ENCODE data around the gene BAZ2B. TPM values are rescaled to one million over a fixed set of nuclear protein-coding genes. Genes with fewer than 3 reads are reported as not detected.

Gene BAZ2B
- total RNA-seq, 4 donors from 2014 or later: 122 to 181 (median 143) TPM

DNA sequence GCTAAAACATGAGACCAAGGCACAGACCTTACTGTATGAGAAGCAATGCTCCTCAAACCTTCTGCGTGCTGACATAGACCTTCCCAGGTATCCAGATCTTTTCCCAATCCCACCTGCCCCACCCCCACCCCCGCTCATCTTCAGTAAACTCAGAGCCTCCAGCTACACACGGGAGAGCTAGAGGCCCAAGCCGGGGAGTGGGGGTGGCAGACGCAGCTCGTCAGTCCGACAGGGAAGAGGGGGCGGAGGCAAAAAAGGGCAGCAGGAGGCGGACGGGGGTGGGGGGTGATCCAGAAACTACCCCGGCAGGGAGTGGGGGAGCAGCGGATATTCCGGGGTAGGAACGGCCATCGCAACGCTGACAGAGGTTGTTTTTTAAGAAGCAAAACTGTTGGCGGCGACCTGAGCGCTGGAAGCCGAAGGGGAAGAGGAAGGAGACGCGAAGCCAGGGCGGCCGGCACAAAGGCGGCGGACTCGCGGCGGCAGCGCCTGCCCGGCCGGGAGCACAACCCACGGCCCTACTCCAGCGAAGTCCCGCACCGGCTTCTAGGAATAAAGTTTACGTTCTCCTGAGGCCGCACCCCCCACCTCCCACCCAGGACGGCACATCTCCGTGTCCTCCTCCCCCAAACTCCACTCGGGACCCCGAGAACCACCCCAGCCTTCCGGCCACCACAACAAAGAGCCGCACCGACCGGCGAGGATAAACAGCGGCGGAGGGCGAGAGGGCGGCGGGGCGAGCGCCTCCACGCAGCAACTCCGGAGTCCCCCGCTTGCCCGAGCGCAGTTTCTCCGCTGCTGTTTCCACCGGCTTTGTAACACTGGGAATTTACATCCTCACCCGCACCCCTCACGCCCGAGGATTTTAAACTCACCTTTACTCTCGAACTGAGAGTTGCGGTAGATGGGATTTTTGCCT is 722 bp downstream of the BAZ2B start:
- H3K27me3 ChIP-seq: no peaks in the 10 kb centered on the region
- TF ChIP-seq POLR2A (IDR thresholded peaks at IDR 0.05) (peak in 1 of 2 donors; percentile 70), CTCF (IDR thresholded peaks at IDR 0.05) (no peak)
- 1 to 2% methylated on average over 45 to 58 of the region's 66 CpGs for WGBS, 2 donors

DNA sequence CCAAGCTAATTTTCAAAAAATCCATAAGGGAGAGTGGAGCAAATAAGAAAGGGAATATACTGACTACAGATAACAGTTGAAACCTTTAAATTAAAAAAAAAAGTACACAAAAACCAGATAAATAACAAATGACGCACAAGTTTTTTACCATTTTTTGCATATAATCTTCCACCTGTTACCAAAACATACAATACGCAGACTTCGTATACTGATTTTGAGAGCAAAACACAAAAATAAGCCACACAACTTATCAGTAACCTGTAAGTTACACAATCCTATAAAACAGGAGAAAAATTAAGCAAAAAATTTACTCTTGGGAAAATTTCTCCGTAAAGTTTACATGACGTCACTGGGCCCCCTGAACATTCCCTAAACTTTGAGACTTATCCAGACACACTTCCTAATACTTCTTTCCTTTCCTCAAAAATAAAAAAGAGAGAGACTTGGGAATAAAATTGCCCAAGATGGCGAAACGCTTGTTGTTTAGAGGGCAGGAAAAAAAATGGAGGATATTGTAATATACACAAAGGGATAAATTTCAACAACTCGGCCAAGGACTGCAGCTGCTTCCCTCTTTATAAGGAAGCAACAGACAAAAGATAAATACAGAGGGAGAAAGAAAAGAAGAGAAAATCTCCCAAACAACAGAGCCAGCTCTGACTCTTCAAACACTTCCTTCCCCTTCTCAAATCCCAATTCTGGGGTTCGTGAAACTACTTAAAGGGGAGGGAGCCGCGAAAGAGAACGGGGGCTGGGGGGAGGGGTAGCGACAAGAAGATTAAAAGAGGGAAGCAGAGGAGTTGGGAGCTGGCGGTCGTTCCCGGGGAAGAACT is 1.6 kb downstream of the BAZ2B start:
- Histone ChIP-seq H3K9me3 (no peaks in the 10 kb centered on the region), H3K27ac (peak overlapping the region; percentile 98 to 99 (median 99)), H3K4me3 (replicated peaks in 1 of 3) (peak overlapping the region in 2 of 3 donors; percentile 67 to 73), H3K27me3 (no peaks in the 10 kb centered on the region), H3K36me3 (no peaks in the 10 kb centered on the region), H3K4me1 (peaks cover 29 to 33% of the 10 kb centered on the region in 2 donors)
- DNase-seq: no peak
- intact Hi-C loops (cut with DNase I): no loop called here
- WGBS, 2 donors: 3% methylated on average over 16 of the region's 16 CpGs
- TF ChIP-seq CTCF (IDR thresholded peaks at IDR 0.05): no peak
- no peak for TF ChIP-seq POLR2A (IDR thresholded peaks at IDR 0.05)

More for the DNA sequence above, 722 bp downstream of the BAZ2B start:
- peak overlapping the region; percentile 63 to 73 (median 67) for H3K4me3 ChIP-seq (replicated peaks in 1 of 3)
- H3K9me3 ChIP-seq: no peaks in the 10 kb centered on the region
- intact Hi-C loops (cut with DNase I): no loop called here
- DNase-seq: peak; percentile 93 to 95
- H3K27ac ChIP-seq: peak overlapping the region; percentile 98 to 99 (median 99)
- no peaks in the 10 kb centered on the region for H3K36me3 ChIP-seq
- peaks cover 20 to 29% of the 10 kb centered on the region in 2 donors for H3K4me1 ChIP-seq

DNA sequence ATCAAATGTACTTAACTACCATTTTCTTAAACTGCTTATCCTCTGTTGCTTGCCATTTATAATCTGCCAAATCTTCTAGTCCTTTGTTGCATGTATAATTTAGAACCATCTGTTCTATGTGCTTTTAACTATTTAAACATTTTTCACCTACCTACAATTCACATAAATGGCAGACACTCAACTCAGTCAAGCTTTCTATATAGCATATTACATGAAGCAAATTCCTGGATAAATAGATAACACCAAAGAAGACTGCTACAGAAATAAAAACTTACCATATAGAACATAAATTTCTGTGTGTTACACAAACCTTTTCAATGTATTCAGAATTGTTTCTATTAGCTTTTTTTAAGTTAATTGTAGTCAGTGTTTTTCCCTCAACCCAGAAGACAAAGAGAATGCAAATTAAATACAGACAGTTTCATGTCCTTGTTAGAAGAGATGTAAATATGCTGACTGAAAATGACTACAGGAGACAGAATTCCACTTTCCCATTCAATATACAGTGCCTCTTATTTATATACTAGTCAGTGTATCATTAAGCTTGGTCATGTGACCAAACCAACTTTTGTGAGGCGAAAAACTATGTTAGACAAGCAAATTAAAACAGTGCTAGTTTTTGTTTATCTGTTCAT is 2.6 kb downstream of the BAZ2B start:
- H3K36me3 ChIP-seq: no peaks in the 10 kb centered on the region
- 2 to 4% methylated on average over 1 of the region's 1 CpG for WGBS, 2 donors
- no peaks in the 10 kb centered on the region for H3K9me3 ChIP-seq
- H3K27me3 ChIP-seq: no peaks in the 10 kb centered on the region
- peak overlapping the region; percentile 98 to 99 (median 99) for H3K27ac ChIP-seq
- H3K4me1 ChIP-seq: peaks cover 39 to 43% of the 10 kb centered on the region in 2 donors
- intact Hi-C loops (cut with DNase I): no loop called here
- DNase-seq: no peak
- peak overlapping the region in 2 of 3 donors; percentile 67 to 73 for H3K4me3 ChIP-seq (replicated peaks in 1 of 3)
- no peak for TF ChIP-seq POLR2A (IDR thresholded peaks at IDR 0.05)
- no peak for TF ChIP-seq CTCF (IDR thresholded peaks at IDR 0.05)

DNA sequence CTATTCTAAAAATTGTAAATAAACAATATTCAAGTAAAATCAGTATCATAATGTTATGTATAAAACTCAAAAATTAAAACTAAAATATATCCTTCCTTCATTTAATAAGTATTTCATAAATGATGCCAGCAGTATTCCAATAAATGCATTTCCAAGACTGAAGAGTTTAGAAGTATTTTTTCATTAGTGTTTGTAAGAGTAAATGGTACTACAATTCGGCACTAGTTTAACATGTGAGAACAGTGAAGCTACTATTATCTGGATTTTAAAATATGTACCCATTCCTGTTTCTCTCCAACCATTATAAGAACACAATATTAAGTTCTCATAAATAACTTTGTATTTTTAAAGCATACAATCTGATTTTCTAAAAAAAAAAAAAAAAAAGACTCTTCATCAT is 3.3 kb downstream of the BAZ2B start:
- 44 to 49% methylated on average over 1 of the region's 1 CpG for WGBS, 2 donors
- Histone ChIP-seq H3K9me3 (no peaks in the 10 kb centered on the region), H3K27me3 (no peaks in the 10 kb centered on the region), H3K36me3 (no peaks in the 10 kb centered on the region), H3K27ac (peak overlapping the region; percentile 98 to 99 (median 99)), H3K4me3 (replicated peaks in 1 of 3) (peak overlapping the region in 1 of 3 donors; percentile 73), H3K4me1 (peaks cover 42 to 49% of the 10 kb centered on the region in 2 donors)
- DNase-seq: no peak
- TF ChIP-seq POLR2A (IDR thresholded peaks at IDR 0.05) (no peak), CTCF (IDR thresholded peaks at IDR 0.05) (no peak)
- intact Hi-C loops (cut with DNase I): no loop called here

Measured in thyroid gland (tissue), 4 donors.